ENCODE data around the gene ABCG1. TPM values are rescaled to one million over a fixed set of nuclear protein-coding genes. Genes with fewer than 3 reads are reported as not detected.

ABCG1 gene
- total and polyA plus RNA-seq, 2 donors (not counting 1 experiment from before 2014, with no cell fraction given), result under 0.01 to 0.12 TPM

DNA sequence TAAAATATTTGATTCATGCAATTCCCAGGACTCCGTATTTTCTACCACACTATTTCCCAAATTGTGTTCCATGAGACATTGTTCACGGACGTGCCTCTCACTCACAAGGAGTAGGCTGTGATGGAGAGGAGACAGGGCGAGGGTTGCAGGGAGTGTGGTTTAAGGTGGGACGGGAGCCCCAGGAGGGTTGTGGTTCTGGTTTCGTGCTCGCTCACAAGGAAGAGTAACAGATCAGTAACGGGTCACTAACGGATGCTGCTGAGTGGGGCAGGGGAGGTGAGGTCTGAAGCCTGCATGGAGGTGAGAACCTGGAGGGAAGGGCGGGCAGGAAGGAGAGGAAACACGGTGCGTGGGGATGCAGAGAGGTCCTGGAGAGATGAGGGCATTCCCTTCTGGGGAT lies 67.5 kb downstream of the ABCG1 start:
- Histone ChIP-seq H4K20me1 (ENCODE audit: control insufficient read depth, extremely low read depth, insufficient read depth, low read length) (no peaks in the 10 kb centered on the region), H3K36me3 (ENCODE audit: control insufficient read depth, insufficient read depth, low read length) (no peaks in the 10 kb centered on the region), H3K9ac (ENCODE audit: insufficient read depth, low read length) (no peak overlapping the region), H2AFZ (ENCODE audit: low read length) (no peak overlapping the region), H3K27ac (ENCODE audit: insufficient read depth, low read length) (no peak overlapping the region), H3K27me3 (ENCODE audit: control insufficient read depth, insufficient read depth, low read length) (no peaks in the 10 kb centered on the region), H3K4me3 (replicated peaks in 1 of 4; ENCODE audit: control extremely low read depth in 1 of 4, insufficient read depth in 1 of 4, low read depth in 3 of 4, low read length in 4 of 4) (no peak overlapping the region), H3K9me3 (ENCODE audit: control insufficient read depth, insufficient read depth, low read depth, low read length) (no peaks in the 10 kb centered on the region), H3K4me1 (ENCODE audit: control insufficient read depth, extremely low read depth, insufficient read depth, low read length) (no peaks in the 10 kb centered on the region), H3K79me2 (ENCODE audit: control insufficient read depth, insufficient read depth, low read length) (no peaks in the 10 kb centered on the region), H3K4me2 (ENCODE audit: extremely low read depth, insufficient read depth, low read length) (no peak overlapping the region)
- DNase-seq (ENCODE audit: low read depth in 2 of 2), result no peak
- no peak for TF ChIP-seq EZH2 (IDR thresholded peaks at IDR 0.05; ENCODE audit: low read length, missing control alignments)
- no peak for TF ChIP-seq CTCF (conservative IDR thresholded peaks at IDR 0.05 in 1 of 2, IDR thresholded peaks at IDR 0.05 in 1 of 2; ENCODE audit: low read depth in 1 of 2, low read length in 2 of 2)

- Histone ChIP-seq H3K9ac (ENCODE audit: insufficient read depth, low read length) (no peak overlapping the region), H4K20me1 (ENCODE audit: control insufficient read depth, extremely low read depth, insufficient read depth, low read length) (no peaks in the 10 kb centered on the region), H2AFZ (ENCODE audit: low read length) (no peak overlapping the region), H3K27me3 (ENCODE audit: control insufficient read depth, insufficient read depth, low read length) (no peaks in the 10 kb centered on the region), H3K36me3 (ENCODE audit: control insufficient read depth, insufficient read depth, low read length) (no peaks in the 10 kb centered on the region), H3K4me2 (ENCODE audit: extremely low read depth, insufficient read depth, low read length) (no peak overlapping the region), H3K9me3 (ENCODE audit: control insufficient read depth, insufficient read depth, low read depth, low read length) (no peaks in the 10 kb centered on the region), H3K4me1 (ENCODE audit: control insufficient read depth, extremely low read depth, insufficient read depth, low read length) (no peaks in the 10 kb centered on the region), H3K27ac (ENCODE audit: insufficient read depth, low read length) (no peak overlapping the region), H3K4me3 (replicated peaks in 1 of 4; ENCODE audit: control extremely low read depth in 1 of 4, insufficient read depth in 1 of 4, low read depth in 3 of 4, low read length in 4 of 4) (no peak overlapping the region), H3K79me2 (ENCODE audit: control insufficient read depth, insufficient read depth, low read length) (no peaks in the 10 kb centered on the region)
- peak in 1 of 2 donors; percentile 6 for DNase-seq (ENCODE audit: low read depth in 2 of 2)
- TF ChIP-seq CTCF (conservative IDR thresholded peaks at IDR 0.05 in 1 of 2, IDR thresholded peaks at IDR 0.05 in 1 of 2; ENCODE audit: low read depth in 1 of 2, low read length in 2 of 2) (no peak), EZH2 (IDR thresholded peaks at IDR 0.05; ENCODE audit: low read length, missing control alignments) (no peak)
These were observed 68.5 kb downstream of the ABCG1 start for GRCh38 chr21:42287193-42288083.

GRCh38 chr21:42288962-42289361 lies 70.0 kb downstream of the ABCG1 start:
- no peak overlapping the region for H2AFZ ChIP-seq (ENCODE audit: low read length)
- no peak overlapping the region for H3K27ac ChIP-seq (ENCODE audit: insufficient read depth, low read length)
- no peak for DNase-seq (ENCODE audit: low read depth in 2 of 2)
- no peaks in the 10 kb centered on the region for H3K79me2 ChIP-seq (ENCODE audit: control insufficient read depth, insufficient read depth, low read length)
- no peaks in the 10 kb centered on the region for H3K4me1 ChIP-seq (ENCODE audit: control insufficient read depth, extremely low read depth, insufficient read depth, low read length)
- no peak for TF ChIP-seq CTCF (conservative IDR thresholded peaks at IDR 0.05 in 1 of 2, IDR thresholded peaks at IDR 0.05 in 1 of 2; ENCODE audit: low read depth in 1 of 2, low read length in 2 of 2)
- no peak for TF ChIP-seq EZH2 (IDR thresholded peaks at IDR 0.05; ENCODE audit: low read length, missing control alignments)
- no peaks in the 10 kb centered on the region for H3K9me3 ChIP-seq (ENCODE audit: control insufficient read depth, insufficient read depth, low read depth, low read length)
- no peaks in the 10 kb centered on the region for H3K36me3 ChIP-seq (ENCODE audit: control insufficient read depth, insufficient read depth, low read length)
- no peak overlapping the region for H3K4me2 ChIP-seq (ENCODE audit: extremely low read depth, insufficient read depth, low read length)
- H3K4me3 ChIP-seq (replicated peaks in 1 of 4; ENCODE audit: control extremely low read depth in 1 of 4, insufficient read depth in 1 of 4, low read depth in 3 of 4, low read length in 4 of 4), result no peak overlapping the region
- no peaks in the 10 kb centered on the region for H3K27me3 ChIP-seq (ENCODE audit: control insufficient read depth, insufficient read depth, low read length)
- H4K20me1 ChIP-seq (ENCODE audit: control insufficient read depth, extremely low read depth, insufficient read depth, low read length), result no peaks in the 10 kb centered on the region
- H3K9ac ChIP-seq (ENCODE audit: insufficient read depth, low read length), result no peak overlapping the region
